ENCODE results near the gene LPP.

DNA sequence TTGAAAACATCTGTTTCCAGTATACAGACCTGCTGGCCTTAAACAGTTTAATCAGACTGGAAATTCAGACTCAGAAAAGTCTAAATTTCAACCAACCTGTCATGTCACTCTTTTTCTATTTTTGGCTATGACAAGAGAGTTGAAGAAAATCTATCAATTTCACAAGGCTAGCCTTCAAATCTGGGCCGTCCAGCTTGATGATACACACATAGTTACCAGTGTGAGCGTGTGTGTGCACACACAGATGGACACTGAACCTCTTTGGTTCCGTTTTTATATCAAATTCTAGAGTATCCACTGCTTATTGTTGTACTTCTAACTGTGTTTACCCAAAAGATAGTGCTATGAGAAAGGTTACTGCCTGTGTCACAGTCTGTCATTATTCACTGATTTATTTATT is 368.2 kb downstream of the LPP start:
- TF ChIP-seq TAF1 (IDR thresholded peaks at IDR 0.05; ENCODE audit: borderline replicate concordance, insufficient read depth, low read length) (no peak), POLR2AphosphoS5 (IDR thresholded peaks at IDR 0.05; ENCODE audit: low read depth, low read length) (no peak), SIN3A (IDR thresholded peaks at IDR 0.05; ENCODE audit: borderline replicate concordance, insufficient read depth, low read length) (no peak), FOXP2 (optimal IDR thresholded peaks at IDR 0.05; ENCODE audit: borderline replicate concordance, extremely low read depth, extremely low read length, insufficient read depth) (no peak)
- TF ChIP-seq, protein P1, sequence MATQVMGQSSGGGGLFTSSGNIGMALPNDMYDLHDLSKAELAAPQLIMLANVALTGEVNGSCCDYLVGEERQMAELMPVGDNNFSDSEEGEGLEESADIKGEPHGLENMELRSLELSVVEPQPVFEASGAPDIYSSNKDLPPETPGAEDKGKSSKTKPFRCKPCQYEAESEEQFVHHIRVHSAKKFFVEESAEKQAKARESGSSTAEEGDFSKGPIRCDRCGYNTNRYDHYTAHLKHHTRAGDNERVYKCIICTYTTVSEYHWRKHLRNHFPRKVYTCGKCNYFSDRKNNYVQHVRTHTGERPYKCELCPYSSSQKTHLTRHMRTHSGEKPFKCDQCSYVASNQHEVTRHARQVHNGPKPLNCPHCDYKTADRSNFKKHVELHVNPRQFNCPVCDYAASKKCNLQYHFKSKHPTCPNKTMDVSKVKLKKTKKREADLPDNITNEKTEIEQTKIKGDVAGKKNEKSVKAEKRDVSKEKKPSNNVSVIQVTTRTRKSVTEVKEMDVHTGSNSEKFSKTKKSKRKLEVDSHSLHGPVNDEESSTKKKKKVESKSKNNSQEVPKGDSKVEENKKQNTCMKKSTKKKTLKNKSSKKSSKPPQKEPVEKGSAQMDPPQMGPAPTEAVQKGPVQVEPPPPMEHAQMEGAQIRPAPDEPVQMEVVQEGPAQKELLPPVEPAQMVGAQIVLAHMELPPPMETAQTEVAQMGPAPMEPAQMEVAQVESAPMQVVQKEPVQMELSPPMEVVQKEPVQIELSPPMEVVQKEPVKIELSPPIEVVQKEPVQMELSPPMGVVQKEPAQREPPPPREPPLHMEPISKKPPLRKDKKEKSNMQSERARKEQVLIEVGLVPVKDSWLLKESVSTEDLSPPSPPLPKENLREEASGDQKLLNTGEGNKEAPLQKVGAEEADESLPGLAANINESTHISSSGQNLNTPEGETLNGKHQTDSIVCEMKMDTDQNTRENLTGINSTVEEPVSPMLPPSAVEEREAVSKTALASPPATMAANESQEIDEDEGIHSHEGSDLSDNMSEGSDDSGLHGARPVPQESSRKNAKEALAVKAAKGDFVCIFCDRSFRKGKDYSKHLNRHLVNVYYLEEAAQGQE (IDR thresholded peaks at IDR 0.05; ENCODE audit: insufficient read depth in 1 of 2, low read depth in 2 of 2, low read length in 2 of 2), result no peak
